ENCODE data around the gene PRMT7.

DNA sequence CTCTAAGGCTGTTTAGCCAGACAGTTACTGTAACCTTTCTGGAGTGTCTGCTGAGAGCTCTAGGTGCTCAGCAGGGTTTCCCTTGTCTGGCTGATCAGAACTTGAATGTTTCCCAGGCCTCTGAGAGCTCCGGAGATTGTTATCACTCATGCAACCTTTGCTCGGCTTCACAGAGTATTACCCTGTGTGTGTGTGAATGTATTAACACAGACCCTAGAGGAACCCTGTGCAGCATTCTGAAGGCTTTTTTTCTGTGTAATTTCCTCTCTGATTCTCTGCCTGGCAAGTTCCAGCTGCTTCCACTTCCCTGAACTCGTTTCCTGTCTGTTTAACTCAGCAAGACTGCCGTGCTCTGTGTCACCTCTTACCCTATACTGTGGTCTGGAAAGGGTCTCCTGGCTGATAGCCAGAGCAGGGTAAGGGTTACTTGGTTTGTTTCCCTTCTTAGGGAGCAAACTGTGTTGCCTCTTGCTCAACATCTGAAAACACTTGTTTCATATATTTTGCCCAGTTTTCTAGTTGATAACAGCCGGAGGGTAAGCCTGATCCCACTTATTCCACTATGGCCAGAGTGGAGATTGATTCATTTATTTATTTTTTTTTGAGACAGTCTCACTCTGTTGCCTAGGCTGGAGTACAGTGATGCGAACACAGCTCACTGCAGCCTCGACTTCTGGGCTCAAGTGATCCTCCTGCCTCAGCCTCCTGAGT, 21.7 kb downstream of the PRMT7 start:
- TF ChIP-seq CTCF (IDR thresholded peaks at IDR 0.05; ENCODE audit: insufficient read depth, low read length, poor library complexity, severe bottlenecking) (no peak), EZH2phosphoT487 (conservative IDR thresholded peaks at IDR 0.05; ENCODE audit: low read length) (no peak)
